ENCODE measurements around the gene ARTN.
A peak's percentile ranks its signal among the peaks of the same experiment; 100 is the strongest.

The ARTN gene

DNA sequence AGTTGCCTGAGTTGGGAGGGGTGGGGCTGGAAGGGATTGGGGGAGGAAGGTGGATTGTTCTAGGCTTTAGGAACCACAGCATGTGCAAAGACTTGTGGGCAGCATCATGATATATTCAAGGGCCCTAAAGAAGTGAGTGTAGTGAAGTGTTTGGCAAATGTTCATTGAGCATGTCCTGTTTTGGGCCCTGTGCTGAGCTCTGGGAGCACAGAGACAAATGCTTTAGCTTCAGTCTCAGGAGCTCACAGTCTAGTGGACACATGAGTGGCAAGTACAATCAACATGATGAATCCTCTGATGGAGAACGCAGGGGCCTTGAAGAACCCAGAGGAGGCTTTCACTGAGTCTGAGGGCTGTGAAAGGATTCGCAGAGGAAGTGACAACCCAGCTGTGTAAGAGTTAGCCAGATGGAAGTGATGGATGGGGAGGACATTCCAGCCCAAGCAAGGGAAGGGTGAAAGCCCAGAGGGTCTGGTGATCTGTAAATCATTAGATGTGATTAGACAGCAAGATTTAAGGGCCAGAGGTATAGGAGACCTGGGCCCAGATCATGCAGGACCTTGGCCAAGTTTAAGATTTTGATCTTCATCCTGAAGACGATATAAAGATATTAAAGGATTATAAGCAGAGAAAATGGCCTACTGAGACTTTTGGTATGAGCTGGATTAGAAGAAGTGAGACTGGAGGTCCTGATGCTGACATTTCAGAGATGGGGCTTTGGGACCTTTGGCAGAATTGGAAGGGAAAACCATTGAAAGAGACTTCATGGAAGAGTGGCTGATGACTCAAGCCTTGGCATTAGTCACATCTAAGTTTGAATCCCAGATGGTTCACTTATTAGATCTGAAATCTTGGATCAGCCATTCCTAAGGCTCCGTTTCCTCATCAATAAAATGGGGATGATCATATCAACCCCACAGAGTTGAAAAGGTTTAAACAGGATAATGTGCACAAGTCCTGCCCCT is 17.7 kb downstream of the ARTN start:
- no peak for DNase-seq

GRCh38 chr1:43952731-43953346 is 19.2 kb downstream of the ARTN start:
- no peak for DNase-seq

DNA sequence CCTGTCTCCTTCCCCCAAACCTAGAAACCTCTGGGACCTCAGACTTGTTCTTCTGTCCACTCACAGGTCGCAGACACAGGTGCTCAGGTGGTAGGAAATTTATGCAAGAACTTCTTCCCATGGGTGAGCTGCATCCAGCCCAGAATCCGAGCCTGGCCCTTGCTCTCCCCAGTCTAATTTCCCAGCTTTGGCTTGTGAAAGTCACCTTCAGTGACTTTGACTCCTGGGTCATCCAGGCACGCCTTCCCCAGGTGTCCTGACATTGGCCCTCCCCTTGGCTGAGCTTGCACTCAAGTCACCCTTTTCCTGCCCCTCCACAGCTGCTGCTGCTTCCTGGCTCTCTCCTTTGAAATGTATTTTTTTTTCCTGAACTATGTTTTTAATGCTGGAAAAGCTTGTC is 19.8 kb downstream of the ARTN start:
- no peak for DNase-seq

- DNase-seq, result no peak
Observed at GRCh38 chr1:43954036-43954435, 20.4 kb downstream of the ARTN start.

GRCh38 chr1:43956234-43956633 is 22.6 kb downstream of the ARTN start:
- DNase-seq, result no peak

DNA sequence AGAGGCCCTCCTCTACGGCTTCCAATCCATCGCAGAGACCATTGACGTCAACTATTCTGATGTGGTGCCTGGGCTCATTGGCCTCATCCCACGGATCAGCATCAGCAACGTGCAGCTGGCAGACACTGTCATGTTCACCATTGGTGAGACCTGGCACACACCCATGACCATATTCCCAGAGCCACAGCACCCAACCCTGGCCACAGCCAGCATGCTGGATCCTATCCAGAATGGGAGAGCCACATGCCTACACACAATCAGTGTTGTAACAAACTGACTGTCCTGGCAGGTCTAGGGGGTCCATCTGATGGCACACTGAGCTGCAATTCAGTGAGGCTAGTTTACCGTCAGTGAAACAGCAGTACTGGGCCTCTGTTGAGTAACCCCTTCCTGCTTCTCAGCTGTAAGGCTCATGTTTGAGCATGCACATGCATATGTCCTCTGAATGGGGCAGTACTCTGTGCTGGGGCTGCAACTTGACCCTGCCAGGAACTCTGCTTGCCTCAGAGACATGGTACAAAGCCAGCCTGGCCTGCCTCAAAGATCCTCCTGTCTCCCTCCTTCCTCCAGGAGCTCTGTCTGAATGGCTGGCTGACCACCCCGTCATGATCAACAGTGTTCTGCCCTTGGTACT is 23.9 kb downstream of the ARTN start:
- DNase-seq, result no peak

GRCh38 chr1:43958351-43959255 is 25.0 kb downstream of the ARTN start:
- DNase-seq, result no peak

DNA sequence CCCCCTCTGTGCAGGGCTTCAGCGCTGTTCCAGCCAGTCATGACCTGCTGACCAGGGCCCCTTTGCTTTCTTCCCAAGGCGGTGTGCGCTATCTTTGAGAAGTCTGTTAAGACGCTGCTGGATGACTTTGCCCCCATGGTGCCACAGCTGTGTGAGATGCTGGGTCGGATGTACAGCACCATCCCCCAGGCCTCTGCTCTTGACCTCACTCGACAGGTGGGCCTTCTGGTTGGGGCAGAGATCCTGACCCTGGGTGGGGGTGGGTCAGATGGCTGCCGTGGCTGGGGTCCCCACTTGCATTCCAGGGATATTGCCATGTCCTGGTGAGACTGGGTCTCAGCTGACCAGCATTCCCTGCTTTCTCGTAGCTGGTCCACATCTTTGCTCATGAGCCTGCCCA is 27.2 kb downstream of the ARTN start:
- no peak for DNase-seq

- no peak for DNase-seq
Observed at GRCh38 chr1:43961692-43962091, 28.1 kb downstream of the ARTN start.

- DNase-seq, result no peak
Observed at GRCh38 chr1:43962324-43962723, 28.7 kb downstream of the ARTN start.

DNA sequence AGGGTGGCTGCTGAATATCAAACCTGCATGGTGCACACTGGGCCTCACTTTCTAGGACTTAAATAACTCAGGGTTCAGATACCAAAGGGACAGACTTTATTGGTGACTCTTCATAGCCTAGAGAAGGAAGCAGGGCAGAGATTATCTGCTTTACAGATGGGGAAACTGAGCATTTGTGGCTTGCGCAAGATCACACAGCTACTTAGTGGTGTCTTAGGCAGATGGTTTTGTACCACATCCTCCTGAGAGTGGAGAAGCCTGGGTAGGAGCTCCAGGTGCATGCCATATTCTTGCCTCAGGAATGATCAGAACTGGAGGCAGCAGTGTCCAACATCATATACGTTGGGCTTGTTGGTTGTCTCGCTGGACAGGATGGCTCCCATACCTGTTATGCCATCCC is 29.4 kb downstream of the ARTN start:
- DNase-seq, result no peak

GRCh38 chr1:43963890-43964289 is 30.3 kb downstream of the ARTN start:
- DNase-seq, result no peak

DNA sequence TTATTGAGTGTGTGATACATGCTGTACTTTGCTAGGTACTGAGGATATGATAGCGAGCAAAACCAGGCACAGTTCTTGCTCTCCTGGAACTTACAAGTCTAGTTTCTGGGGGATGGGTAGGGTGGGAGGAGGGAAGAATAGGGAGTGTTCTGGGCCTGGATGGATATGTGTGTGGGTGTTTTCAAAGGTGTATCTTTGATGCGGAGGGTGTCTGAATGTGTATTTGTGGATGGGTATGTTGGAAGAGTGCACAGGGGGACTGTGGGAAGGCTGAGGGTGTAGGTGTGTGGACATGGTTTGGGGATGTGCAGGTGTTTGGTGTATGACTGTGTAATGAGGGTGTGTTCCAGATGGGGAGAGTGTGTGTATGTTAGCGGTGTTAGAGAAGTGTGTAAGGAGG is 31.7 kb downstream of the ARTN start:
- DNase-seq, result no peak

GRCh38 chr1:43968348-43968948 is 34.8 kb downstream of the ARTN start:
- DNase-seq, result no peak

- no peak for DNase-seq
Observed at GRCh38 chr1:43969416-43969745, 35.8 kb downstream of the ARTN start.

GRCh38 chr1:43969746-43970466 is 36.3 kb downstream of the ARTN start, which contains the start of gene DPH2:
Gene DPH2 (plus strand): TSS chr1:43970010. CDS start chr1:43970176, 166 bp downstream.
- DNase-seq, result peak; percentile 89

GRCh38 chr1:43970502-43970901 is 36.9 kb downstream of the ARTN start:
- DNase-seq, result no peak

- no peak for DNase-seq
Observed at GRCh38 chr1:43970911-43971310, 37.3 kb downstream of the ARTN start.

- DNase-seq, result no peak
Observed at GRCh38 chr1:43971336-43971980, 37.9 kb downstream of the ARTN start.

GRCh38 chr1:43973981-43974442 is 40.4 kb downstream of the ARTN start:
- DNase-seq, result no peak

Data from NCI-H1048 (cell line).